Hindlimb muscle (tissue), 1 donor: ENCODE results near the gene MAML2. TPM values are rescaled to one million over a fixed set of nuclear protein-coding genes. Genes with fewer than 3 reads are reported as not detected.

ENCODE experiments used
- DNase-seq: peaks from one replicate; pipeline ENCODE4 v3.0.0-alpha.2; 2013
- polyA plus RNA-seq: library from polyadenylated mRNA; unstranded; fragments of 120-200 nt; gene quantifications from one replicate; pipeline ENCODE4 v1.2.1, GENCODE V29; 2013; ENCODE audit not compliant: insufficient read length

The MAML2 gene
- polyA plus RNA-seq, 1 donor, result 5.7 TPM

GRCh38 chr11:95948637-95949036, 394.4 kb downstream of the MAML2 start:
- DNase-seq, result no peak

GRCh38 chr11:95944623-95945022, 398.4 kb downstream of the MAML2 start:
- no peak for DNase-seq

DNA sequence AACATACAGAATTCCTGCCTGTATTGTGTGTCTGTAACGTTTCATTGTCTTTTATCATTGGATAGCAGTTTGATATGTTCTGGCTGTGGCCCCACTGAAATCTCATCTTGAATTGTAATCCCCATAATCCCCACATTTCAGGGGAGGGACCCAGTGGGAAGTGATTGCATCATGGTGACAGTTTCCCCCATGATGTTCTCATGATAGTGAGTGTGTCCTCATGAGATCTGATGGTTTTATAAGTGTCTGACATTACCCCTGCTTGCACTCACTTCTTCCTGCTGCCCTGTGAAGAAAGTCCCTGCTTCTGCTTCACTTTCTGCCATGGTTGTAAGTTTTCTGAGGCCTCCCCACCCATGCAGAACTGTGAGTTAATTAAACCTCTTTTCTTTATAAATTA, 399.4 kb downstream of the MAML2 start:
- no peak for DNase-seq

- DNase-seq, result no peak
These were observed 403.9 kb downstream of the MAML2 start for GRCh38 chr11:95939091-95939490.

DNA sequence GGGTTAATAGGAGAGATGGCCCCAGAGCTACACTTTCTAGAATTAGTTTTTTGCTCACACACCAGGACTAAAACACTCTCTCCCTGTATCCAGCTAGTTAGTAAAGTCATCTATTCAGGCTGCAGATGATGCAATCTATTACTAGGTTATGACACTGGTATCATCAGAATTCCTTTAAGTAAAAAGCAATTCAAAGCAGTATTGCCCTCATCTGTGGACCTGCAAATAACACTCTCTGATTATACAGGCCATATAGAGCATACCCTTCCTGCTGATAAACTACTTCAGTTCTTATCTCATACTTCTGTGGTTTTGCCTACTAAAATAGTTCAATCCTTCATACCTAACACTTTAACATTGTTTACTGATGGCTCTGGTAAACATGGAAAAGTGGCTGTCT, 405.6 kb downstream of the MAML2 start:
- no peak for DNase-seq

DNA sequence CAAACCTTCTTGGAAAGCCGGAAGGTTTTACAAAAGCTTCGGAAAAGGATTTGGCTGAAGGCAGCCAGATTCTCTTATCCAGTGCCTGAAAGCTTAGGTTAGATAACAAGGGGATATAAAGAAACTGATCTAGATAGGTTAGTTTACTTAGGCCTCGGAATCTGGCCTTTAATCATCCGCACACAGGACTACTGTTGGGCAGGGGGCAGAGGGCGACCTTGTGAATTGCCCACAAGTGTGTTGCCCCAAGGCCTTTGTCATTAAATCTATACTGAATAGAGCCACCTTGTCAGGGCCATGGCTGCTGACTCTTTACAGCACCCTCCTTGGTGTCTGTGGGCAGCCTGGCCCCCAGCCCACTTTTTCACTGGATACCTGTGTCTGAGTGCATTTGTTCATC, 409.4 kb downstream of the MAML2 start:
- DNase-seq, result no peak

GRCh38 chr11:95931916-95932315, 411.1 kb downstream of the MAML2 start:
- DNase-seq, result no peak

DNA sequence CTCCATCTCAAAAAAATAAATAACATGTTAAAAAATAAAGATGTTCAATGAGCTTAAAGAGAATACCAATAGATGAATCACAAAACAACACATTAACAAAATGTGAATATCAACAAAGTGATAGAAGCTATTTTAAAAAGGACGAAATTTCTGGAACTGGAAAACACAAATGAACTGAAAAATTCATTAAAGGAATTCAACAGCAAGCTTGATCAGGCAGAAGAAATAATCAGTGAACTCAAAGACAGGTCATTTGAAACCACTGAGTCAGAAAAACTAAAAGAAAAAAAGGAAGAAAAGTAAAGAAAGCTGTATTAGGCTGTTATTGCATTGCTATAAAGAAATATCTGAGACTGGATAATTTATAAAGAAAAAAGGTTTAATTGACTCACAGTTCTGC, 412.0 kb downstream of the MAML2 start:
- no peak for DNase-seq

DNA sequence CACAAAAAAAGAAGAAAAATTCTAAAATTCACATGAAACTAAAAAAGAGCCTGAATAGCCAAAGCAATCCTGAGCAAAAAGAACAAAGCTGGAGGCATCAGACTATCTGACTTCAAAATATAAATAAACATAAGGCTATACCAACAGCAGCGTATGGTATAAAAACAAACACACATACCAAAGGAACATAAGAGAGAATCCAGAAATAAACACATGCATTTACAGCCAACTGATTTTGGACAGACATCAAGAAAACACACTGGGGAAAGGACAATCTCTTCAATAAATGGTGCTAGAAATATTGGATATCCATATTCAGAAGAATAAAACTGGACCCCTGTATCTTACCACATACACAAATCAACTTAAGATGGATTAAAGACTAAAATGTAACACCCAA, 416.3 kb downstream of the MAML2 start:
- no peak for DNase-seq

Other genes with a start within 250 kb of the MAML2 start
- gene CCDC82, start 46.7 kb upstream of the MAML2 start, polyA plus RNA-seq, result 26.8 TPM
- gene JRKL, start 46.8 kb upstream of the MAML2 start, polyA plus RNA-seq, result 10.4 TPM